GM04503 (cell line): Measurements from ENCODE around the gene DNASE1L2.
A peak's percentile ranks its signal among the peaks of the same experiment; 100 is the strongest.

Experiments used
- DNase-seq: peaks from one replicate; pipeline ENCODE4 v3.0.0-alpha.2; 2012; ENCODE audit warnings: low read depth

The DNASE1L2 gene

GRCh38 chr16:2204416-2205103, 31.7 kb upstream of the DNASE1L2 start:
- DNase-seq, result no peak

- DNase-seq, result peak; percentile 26
These were observed 30.9 kb upstream of the DNASE1L2 start, which contains the start of gene MLST8 for GRCh38 chr16:2205104-2205966. Gene MLST8, plus strand, starts transcription at chr16:2205454. Its CDS starts 632 bp downstream, at chr16:2206086.

DNA sequence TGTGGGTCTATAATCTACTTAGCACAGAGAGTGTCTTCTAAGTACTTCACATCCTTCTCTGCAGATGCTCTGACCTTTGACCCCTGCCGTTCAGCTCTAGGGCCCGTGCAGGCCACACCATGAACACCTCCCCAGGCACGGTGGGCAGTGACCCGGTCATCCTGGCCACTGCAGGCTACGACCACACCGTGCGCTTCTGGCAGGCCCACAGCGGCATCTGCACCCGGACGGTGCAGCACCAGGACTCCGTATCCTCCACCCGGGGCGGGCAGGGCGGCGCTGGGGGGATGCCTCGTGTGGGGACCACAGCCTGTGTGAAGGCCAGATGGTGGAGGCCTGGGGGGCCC, 30.3 kb upstream of the DNASE1L2 start:
- DNase-seq, result no peak

DNA sequence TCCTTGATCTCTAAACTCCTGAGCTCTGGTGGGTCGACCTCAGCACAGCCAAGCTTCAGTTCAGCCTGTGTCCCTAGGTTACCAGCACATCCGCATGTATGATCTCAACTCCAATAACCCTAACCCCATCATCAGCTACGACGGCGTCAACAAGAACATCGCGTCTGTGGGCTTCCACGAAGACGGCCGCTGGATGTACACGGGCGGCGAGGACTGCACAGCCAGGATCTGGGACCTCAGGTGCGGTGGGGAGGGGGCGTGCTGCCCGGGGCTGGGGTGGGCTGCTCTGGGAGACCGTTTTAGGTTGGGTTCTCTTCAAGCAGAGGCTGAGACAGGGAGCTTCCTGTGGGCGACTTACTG, 29.8 kb upstream of the DNASE1L2 start:
- no peak for DNase-seq

- DNase-seq, result no peak
These were observed 29.3 kb upstream of the DNASE1L2 start for GRCh38 chr16:2206780-2207433.

DNA sequence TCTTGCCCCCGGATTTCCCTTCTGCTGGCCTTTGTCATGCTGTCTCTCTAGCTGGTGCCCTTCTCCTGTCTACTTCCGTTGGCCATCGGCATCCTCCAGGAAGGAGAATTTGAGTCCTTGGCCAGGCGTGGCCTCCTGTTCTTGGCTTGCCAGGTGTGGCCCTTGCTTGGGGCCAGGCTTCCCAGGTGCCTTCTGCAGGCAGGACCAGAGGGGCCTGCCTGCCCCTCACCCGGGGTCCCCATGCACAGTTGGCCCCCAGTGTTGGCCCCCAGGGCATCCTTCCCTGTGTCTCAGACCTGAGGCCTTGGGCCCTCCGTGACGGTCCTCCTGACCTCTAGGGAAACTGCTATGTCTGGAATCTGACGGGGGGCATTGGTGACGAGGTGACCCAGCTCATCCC, 28.4 kb upstream of the DNASE1L2 start:
- no peak for DNase-seq

DNA sequence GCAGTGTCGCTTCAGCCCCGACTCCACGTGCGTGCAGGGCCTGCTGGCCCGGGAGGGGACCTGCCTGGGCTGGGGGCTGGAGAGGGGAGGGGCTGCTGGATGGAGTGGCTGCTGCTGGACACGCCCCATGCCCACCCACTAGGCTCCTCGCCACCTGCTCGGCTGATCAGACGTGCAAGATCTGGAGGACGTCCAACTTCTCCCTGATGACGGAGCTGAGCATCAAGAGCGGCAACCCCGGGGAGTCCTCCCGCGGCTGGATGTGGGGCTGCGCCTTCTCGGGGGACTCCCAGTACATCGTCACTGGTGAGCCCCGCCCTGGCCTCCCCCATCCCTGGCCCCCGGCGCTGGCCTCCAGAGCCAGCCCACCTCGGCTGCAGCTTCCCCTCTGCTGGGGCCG, 27.9 kb upstream of the DNASE1L2 start:
- no peak for DNase-seq

DNA sequence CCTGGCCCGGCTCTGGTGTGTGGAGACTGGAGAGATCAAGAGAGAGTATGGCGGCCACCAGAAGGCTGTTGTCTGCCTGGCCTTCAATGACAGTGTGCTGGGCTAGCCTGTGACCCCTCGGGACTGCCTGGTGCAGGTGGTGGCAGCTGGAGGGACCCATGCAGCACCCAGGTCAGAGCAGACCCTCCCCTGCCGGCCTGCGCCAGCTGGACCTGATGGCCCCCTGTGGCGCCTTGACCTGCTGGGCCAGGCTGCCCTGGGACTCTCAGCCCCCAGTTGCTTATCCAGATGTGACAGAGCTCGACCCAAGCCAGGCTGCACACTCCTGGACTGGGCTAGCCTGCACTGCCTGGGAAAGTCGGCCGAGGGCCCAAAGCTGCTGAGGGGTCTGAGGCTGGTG, 27.5 kb upstream of the DNASE1L2 start:
- no peak for DNase-seq

DNA sequence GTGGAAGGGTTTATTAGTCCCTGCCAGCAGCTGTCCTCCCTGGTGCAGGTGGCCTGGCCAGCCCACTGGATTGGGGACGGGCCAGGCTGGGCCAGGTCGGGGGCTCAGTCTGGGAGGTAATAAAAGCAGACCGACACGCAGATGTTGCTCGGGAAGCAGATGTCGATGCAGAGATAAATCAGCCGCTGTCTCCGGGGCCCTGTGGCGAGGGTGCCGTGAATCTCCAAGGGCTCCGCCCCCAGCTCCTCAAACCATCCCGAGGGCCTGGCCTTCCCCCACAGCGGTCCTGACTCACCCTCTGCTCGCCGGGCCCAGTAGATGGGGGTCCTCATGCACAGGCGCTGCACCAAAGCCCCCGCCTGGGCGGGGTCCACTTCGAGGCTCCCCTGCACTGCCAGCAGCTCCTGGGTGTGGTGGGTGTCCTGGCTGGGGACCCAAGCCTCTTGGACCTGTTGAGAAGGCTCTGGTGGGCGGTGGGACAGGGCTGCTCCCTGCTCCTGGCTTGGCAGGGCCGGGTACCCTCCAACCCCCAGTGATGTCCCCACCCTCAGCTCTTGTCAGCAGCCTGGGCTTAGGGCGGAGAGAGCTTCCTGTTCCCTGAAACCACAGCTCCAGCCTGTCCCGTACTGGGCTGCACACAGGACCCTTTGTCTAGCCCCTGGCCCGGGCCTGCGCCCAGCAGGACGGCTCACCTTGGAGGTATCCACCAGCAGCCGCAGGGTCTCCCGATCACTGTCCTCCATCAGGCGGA, 26.8 kb upstream of the DNASE1L2 start:
- no peak for DNase-seq

- no peak for DNase-seq
These were observed 26.3 kb upstream of the DNASE1L2 start for GRCh38 chr16:2210009-2210332.

DNA sequence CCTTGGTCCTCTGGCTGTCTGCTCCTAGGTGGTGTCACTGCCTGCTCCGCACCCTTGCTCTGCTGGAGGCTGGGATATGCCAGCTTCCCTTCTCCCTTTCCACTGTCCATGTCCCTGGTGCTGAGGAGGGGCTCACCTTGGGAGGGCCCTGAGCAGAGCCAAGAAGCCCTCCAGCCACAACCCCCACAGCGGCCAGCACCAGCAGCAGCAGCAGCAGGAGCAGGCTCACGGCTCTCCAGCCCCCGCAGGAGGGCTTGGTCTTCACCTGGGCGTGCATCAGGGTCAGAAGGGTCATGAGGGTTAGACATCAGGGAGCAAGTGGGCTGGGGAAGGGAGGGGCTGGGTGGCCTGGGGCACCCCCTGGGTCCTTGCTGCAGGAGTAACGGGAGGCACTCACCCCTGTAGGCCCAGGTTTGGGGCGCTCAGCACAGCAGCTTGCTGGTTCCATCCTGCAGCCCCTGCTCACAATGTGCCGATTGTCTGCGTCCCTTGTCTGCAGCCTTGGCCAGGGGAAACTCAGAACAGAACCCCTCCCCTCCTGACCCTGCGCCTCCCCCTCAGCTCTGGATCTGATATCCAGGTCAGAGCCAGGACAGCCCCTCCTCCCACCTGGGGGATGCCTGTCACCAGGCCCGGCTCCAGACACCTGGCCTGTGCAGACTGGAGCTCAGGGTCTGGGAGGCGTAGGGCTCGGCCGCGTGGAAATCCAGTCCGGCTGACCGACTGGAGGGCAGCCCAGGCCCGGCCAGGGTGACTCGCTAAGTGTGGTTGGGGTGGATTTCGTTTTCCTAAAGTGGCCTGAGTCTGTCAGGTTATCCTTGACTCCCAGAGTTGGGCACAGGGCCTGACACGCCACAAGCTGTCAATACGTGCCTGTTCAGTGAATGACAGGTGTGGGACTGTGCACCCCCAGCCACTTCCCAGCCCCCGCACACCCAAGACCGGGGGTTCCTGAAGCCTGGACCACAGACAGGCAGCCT, 25.6 kb upstream of the DNASE1L2 start, which contains the start of gene BRICD5:
BRICD5 (minus strand) TSS at position 478 of the 980 bp plus-strand sequence; CDS start at position 448, 30 bp downstream.
- DNase-seq, result no peak

- DNase-seq, result no peak
These were observed 24.3 kb upstream of the DNASE1L2 start for GRCh38 chr16:2211923-2212347.

- no peak for DNase-seq
These were observed 23.6 kb upstream of the DNASE1L2 start for GRCh38 chr16:2212362-2213324.

DNA sequence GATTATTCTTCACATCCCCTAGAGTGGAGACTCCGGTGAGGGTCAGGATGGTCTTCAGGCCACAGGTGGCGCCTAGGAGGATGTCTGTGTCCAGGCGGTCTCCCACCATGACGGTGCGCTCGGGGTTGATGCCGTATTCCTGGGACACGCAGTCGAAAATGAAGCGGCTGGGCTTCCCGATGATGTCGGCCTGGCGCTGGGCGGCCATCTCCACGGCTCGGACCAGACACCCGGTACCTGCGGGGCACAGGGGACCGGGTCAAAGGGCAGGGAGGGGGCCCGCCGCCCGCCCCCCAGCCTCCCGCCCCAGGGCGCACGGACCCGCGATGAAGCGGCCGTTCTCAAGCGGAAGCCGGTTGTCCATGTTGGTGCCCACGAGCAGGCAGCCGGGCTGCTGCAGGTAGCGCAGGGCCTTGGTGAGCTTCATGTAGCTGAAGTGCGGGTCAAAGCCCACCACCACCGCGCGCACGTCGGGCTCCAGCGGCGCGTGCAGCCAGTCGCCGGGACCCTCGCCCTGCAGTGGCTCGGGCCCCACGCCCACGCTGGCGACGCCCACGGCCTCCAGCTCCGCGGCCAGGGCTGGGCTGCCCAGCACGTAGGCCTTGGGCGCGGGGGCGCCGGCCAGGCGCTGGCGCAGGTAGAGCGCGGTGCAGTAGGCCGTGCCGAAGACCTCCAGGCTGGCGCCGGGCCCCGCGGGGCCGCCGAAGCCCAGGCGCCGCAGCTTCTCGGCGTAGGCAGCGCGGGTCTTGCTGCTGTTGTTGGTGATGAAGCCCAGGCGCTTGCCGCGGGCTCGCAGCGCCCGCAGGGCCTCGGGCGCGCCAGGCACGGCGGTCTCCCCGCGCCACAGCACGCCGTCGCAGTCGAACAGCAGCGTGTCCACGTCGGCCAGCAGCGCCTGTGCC, 22.2 kb upstream of the DNASE1L2 start:
- DNase-seq, result no peak

DNA sequence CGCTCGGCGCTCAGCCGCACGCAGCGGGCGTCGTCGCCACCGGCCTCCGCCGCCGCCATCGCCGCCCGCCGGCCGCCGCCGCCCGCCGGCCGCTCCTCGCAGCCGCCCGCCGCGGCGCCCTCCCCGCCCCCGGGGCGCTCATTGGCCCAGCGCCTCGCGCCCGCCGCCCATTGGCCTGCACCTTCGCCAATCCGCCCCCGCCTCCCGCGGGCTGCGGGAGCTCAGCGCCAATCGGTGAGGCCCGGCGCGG, 21.6 kb upstream of the DNASE1L2 start, which contains the start of gene PGP:
PGP (minus strand) TSS at position 122 of the 250 bp plus-strand sequence; CDS start at position 59, 63 bp downstream.
- no peak for DNase-seq

GRCh38 chr16:2216330-2216729, 19.9 kb upstream of the DNASE1L2 start:
- no peak for DNase-seq

GRCh38 chr16:2223221-2223941, 12.9 kb upstream of the DNASE1L2 start, which contains the start of gene E4F1:
Gene E4F1, plus strand, starts transcription at chr16:2223591. Its CDS starts 23 bp downstream, at chr16:2223614.
- peak; percentile 90 for DNase-seq

- DNase-seq, result no peak
These were observed 12.2 kb upstream of the DNASE1L2 start for GRCh38 chr16:2223942-2224486.
